HFF-Myc (cell line): ENCODE results near the gene SMOC2.

Experiments used
- DNase-seq: peaks from one replicate; pipeline ENCODE4 v3.0.0-alpha.2; 2011; ENCODE audit warnings: low read depth; ENCODE audit errors: extremely low read depth
- H3K4me3 ChIP-seq: replicated peaks from 2 replicates; pipeline ENCODE4 v1.5.1; 2011; ENCODE audit warnings: low read depth, mild to moderate bottlenecking, control low read depth, low read length
- CTCF ChIP-seq: IDR thresholded peaks from 2 replicates; pipeline ENCODE4 v1.5.1; 2012; ENCODE audit warnings: mild to moderate bottlenecking, low read depth, low read length, control low read depth; ENCODE audit errors: missing control alignments

SMOC2 gene

DNA sequence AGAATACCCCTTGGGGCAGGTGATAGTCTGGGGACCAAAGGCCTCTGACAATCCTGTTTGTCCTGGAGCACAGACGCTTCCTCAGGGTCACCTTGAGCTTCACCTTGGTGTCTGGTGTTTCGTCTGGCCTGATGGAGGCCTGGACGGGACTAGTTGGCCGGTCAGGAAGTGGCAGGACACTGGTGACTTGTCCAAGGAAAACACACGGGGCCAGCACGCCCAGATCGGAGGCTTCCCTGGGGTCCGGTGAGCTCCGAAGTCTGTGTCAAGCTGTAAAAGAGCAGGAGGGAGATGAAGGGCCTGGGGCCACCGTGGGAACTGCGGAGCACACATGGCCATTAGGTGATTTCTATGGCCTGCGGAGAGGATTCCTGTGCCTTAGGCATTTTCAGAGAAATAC lies 67.9 kb downstream of the SMOC2 start:
- no peak for TF ChIP-seq CTCF
- DNase-seq = no peak
- no peak overlapping the region for H3K4me3 ChIP-seq

GRCh38 chr6:168513766-168514165 lies 72.8 kb downstream of the SMOC2 start:
- H3K4me3 ChIP-seq = no peak overlapping the region
- DNase-seq = no peak
- no peak for TF ChIP-seq CTCF

DNA sequence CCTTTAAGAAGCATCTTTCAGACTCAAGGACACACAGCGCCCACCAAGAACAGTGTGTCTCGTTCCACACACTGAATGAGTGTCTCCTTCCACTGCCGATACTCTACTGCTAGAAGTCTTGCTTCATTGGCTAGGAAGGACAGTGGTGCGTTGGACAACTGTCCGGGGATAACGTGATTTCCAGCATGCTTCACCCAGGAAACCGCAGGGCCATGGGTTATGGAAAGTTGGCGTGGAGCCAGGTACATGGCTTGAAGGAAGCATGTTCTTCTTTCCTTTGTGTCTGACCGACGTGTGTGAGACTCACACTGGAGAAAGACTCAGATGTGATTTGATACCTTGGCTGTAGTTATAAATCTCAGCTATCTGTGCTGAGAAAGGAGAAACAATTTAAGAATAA lies 73.2 kb downstream of the SMOC2 start:
- DNase-seq = no peak
- no peak overlapping the region for H3K4me3 ChIP-seq
- TF ChIP-seq CTCF = no peak

DNA sequence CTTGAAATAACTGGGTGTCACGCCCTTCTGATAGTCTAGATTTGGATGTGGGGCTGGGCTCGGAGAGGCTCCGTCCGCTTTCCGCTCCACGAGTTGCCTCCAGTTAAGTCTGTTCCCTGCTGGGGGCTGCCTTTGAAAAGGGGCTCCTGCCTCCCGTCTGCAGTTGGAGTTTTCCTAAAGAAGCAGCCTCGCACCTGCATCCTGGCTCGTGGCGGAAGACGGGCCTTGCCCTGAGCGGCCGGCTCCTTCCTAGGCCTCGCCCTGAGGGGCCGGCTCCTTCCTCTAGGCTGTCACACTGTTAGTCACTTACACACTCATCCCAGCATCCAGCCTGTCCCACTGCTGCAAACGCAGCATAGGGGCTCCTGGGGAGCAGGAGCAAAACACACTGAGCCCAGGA lies 74.4 kb downstream of the SMOC2 start:
- DNase-seq = no peak
- no peak overlapping the region for H3K4me3 ChIP-seq
- no peak for TF ChIP-seq CTCF

DNA sequence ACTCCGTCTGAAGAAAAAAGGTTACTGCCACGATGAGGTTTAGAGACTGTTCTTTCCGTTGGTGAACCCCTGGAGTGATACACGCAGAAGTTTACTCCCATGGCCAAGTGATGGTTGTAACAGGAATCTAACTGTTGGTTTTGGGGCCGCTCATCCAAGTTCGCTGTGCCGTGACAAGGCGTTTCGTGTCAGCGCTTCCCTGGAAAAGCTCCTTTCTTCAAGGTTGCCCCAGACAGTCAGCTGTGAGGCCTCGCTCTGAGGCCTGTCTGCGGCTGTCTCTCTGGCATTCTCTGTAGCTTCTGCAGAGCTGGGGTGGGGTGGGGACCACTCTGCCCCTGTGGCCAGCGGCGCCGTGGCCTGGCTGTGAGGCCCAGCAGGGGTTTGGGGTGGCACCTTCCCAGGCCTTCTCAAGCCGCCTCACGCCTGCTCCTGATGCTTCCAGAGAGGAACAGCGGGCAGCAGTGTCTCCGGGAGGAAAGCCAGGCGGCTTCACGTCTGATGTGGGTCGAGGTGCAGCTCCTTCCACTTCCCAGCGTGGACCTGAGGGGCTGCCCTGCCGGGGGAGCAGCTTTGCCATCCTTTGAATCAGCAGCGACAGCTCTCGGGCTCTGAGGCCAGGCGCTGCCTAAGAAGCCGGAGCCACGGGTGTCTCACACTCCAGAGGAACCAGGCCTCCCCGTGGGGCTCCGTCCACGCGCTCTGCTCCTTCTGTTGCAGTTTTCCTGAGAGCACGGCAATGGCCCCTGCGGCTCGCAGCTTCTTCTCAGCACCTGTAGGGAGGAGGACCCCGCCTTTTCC lies 76.2 kb downstream of the SMOC2 start:
- TF ChIP-seq CTCF = no peak
- DNase-seq = no peak
- H3K4me3 ChIP-seq = no peak overlapping the region

- TF ChIP-seq CTCF = no peak
- H3K4me3 ChIP-seq = no peak overlapping the region
- no peak for DNase-seq
These were observed 76.9 kb downstream of the SMOC2 start for GRCh38 chr6:168517742-168518347.
